Uterus (tissue), 2 donors: ENCODE results near the gene PRSS3.

ENCODE experiments used
- CTCF ChIP-seq, 4 experiments: fragments of 200-600 bp in 2 of 4; fragments of 450-650 bp in 2 of 4; sonication (generic) in 2 of 4; IDR thresholded peaks; one replicate each; pipeline ENCODE4 v1.5.1; 2016 to 2019; ENCODE audit warnings: antibody characterized with exemption in 4 of 4, mild to moderate bottlenecking in 2 of 4, moderate library complexity in 1 of 4
- POLR2A ChIP-seq, 2 donors: fragments of 450-650 bp; IDR thresholded peaks; one replicate each; pipeline ENCODE4 v1.6.1; 2016; ENCODE audit warnings: antibody characterized with exemption in 2 of 2, mild to moderate bottlenecking in 1 of 2, moderate library complexity in 1 of 2

DNA sequence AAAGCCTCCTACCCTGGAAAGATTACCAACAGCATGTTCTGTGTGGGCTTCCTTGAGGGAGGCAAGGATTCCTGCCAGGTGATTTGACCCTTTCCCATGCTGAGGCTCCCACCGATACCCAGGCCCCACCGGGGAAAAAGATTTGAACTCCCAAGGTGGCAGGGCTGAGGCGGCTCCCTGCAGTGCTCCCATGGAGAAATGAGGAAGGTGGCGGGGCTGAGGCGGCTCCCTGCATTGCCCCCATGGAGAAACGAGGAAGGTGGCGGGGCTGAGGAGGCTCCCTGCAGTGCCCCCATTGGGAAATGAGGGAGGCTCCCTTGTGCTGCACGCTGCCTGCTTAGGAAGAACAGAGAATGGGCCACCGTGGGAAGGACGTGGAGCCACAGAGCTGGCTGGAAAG lies 3.2 kb downstream of the PRSS3 start:
- TF ChIP-seq CTCF (IDR thresholded peaks at IDR 0.05) (no peak), POLR2A (IDR thresholded peaks at IDR 0.05) (no peak)
